IPS-NIHi7 (cell line): Measurements from ENCODE around the gene BAIAP2.

Experiments used
- DNase-seq: peaks from one replicate; pipeline ENCODE4 v3.0.0; 2012; ENCODE audit warnings: mixed read lengths; ENCODE audit errors: extremely low spot score

The BAIAP2 gene

GRCh38 chr17:81106716-81107115, 71.8 kb downstream of the BAIAP2 start:
- DNase-seq: no peak

GRCh38 chr17:81108220-81108619, 73.3 kb downstream of the BAIAP2 start:
- DNase-seq: no peak

GRCh38 chr17:81109957-81110356, 75.0 kb downstream of the BAIAP2 start:
- no peak for DNase-seq

GRCh38 chr17:81110488-81111040, 75.6 kb downstream of the BAIAP2 start:
- no peak for DNase-seq

GRCh38 chr17:81111066-81111465, 76.1 kb downstream of the BAIAP2 start:
- DNase-seq: no peak

GRCh38 chr17:81112450-81112849, 77.5 kb downstream of the BAIAP2 start:
- no peak for DNase-seq

GRCh38 chr17:81113158-81113724, 78.3 kb downstream of the BAIAP2 start:
- no peak for DNase-seq

GRCh38 chr17:81114351-81115093, 79.6 kb downstream of the BAIAP2 start:
- no peak for DNase-seq

- no peak for DNase-seq
Measured at GRCh38 chr17:81115219-81115618, 80.3 kb downstream of the BAIAP2 start.

GRCh38 chr17:81115749-81116464, 81.0 kb downstream of the BAIAP2 start:
- DNase-seq: no peak

- no peak for DNase-seq
Measured at GRCh38 chr17:81116704-81117103, 81.8 kb downstream of the BAIAP2 start.

- no peak for DNase-seq
Measured at GRCh38 chr17:81117672-81118198, 82.8 kb downstream of the BAIAP2 start.

GRCh38 chr17:81118308-81119221, 83.6 kb downstream of the BAIAP2 start:
- DNase-seq: no peak

GRCh38 chr17:81119223-81120148, 84.5 kb downstream of the BAIAP2 start:
- DNase-seq: peak; percentile 99

- no peak for DNase-seq
Measured at GRCh38 chr17:81120149-81120484, 85.2 kb downstream of the BAIAP2 start.

GRCh38 chr17:81120695-81121621, 86.0 kb downstream of the BAIAP2 start:
- DNase-seq: no peak

- peak; percentile 37 for DNase-seq
Measured at GRCh38 chr17:81121841-81122733, 87.1 kb downstream of the BAIAP2 start.
